ENCODE results near the gene TMEM121. TPM values are rescaled to one million over a fixed set of nuclear protein-coding genes. Genes with fewer than 3 reads are reported as not detected.

TMEM121 gene
- total RNA-seq: 1.8 and 2.7 TPM in 2 replicates

DNA sequence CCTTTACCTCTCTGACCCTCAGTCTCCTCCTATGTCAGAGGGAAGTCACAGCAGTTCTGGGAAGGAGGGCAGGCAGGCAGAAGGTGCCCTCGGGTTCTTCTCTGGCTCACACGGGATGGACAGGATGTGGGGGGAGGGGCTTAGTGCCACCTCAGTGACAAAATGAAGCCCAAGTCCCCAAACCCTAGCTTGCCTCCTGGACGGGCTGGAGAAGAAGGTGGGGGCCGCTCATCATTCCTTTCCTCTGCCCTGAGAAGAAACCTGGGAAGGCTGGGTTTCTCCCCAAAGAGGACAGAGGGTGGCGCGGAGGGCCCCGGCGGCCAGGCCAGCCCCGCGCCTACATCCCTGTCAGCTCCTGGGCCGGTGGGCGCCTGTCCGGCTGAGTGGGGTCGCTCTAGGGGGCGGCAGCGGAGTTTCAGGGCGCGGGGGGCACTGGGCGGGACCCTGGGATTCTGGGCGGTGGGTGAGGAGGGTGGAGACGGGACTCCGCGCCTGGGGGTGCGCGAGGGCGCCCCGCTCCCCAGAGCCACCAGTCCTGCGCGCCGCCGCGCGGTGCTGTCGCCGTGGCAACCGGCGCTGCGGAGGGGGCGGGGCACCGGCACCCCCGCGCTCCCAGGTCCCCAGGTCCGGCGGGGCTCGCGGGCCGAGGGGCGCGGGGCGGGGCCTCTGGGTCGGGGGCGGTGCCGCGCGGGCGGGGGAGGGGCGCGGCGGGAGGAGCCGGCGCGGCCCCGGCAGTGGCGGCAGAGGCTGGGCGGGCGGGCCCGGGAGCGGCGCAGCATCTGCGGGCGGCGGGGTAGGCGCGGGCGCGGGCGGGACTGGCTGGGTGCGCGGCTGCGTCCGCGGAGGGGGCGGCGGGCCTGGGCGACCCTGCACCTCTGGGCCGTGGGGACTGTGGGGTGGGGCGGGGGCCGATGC, at the start of gene TMEM121:
TMEM121 (plus strand) TSS at position 723 of the 915 bp plus-strand sequence. CDS start 2,252 bp downstream, outside the sequence.
- Histone ChIP-seq H3K27me3 (ENCODE audit: insufficient read depth, low read length) (peaks cover 6% of the 10 kb centered on the region), H3K4me3 (ENCODE audit: insufficient read depth, low read length) (peak within 1 kb of the TSS; percentile 77), H3K4me2 (ENCODE audit: insufficient read depth, low read length) (peak within 1 kb of the TSS; percentile 79), H3K79me2 (ENCODE audit: insufficient read depth, low read length) (no peaks in the 10 kb centered on the region), H3K27ac (ENCODE audit: low read depth, low read length) (no peak within 1 kb of the TSS), H4K20me1 (ENCODE audit: insufficient read depth, low read length) (no peaks in the 10 kb centered on the region), H3K9me3 (ENCODE audit: low read depth, low read length) (no peaks in the 10 kb centered on the region), H3K4me1 (ENCODE audit: insufficient read depth, low read length) (peaks cover 5% of the 10 kb centered on the region), H2AFZ (ENCODE audit: low read length) (peak within 1 kb of the TSS; percentile 72), H3K36me3 (ENCODE audit: insufficient read depth, low read length) (no peaks in the 10 kb centered on the region)
- DNase-seq (ENCODE audit: insufficient read length, low spot score, missing footprints): peak; percentile 94
- TF ChIP-seq, protein P1, sequence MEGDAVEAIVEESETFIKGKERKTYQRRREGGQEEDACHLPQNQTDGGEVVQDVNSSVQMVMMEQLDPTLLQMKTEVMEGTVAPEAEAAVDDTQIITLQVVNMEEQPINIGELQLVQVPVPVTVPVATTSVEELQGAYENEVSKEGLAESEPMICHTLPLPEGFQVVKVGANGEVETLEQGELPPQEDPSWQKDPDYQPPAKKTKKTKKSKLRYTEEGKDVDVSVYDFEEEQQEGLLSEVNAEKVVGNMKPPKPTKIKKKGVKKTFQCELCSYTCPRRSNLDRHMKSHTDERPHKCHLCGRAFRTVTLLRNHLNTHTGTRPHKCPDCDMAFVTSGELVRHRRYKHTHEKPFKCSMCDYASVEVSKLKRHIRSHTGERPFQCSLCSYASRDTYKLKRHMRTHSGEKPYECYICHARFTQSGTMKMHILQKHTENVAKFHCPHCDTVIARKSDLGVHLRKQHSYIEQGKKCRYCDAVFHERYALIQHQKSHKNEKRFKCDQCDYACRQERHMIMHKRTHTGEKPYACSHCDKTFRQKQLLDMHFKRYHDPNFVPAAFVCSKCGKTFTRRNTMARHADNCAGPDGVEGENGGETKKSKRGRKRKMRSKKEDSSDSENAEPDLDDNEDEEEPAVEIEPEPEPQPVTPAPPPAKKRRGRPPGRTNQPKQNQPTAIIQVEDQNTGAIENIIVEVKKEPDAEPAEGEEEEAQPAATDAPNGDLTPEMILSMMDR (IDR thresholded peaks at IDR 0.05; ENCODE audit: extremely low read depth, low read depth, low read length): no peak

DNA sequence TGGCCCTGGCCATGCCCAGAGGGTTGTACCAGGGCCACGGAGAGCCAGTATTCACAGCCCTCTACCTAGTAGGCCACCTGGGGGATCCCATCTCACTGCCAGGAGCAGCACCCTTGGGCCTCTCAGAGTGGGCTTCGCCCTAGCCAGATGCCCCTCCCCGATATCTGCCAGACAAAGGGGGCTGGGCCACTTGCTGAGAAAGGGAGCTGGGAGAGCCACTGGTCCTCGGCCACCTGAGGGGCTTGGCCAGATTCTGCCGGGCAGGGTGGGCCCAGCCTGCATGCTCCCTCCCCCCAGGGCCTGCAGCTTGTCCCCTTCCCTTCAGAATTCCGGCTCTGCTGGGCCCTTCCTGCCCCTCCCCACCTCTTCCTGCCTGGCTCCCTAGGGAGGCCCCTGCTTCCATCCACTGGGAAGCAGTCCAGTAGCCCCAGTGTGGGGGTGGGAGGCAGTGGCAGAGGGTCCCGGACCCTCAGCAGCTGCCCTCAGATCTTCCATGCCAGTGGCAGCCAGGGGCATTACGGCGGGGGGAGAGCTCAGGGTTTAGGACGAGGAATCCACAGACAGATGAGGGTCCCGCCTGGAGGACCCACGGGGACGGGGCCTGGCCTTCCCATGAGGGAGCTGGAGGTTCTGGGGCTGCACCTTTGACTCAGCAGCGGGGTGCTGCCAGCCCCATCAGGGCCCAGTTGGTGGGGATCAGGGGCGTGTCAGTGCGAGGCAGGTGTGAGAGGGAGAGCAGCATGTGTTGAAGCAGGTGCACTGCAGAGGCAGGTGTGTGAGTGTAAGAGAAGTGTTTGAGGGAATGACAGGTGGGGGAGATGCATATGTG, 49.3 kb upstream of the TMEM121 start:
- DNase-seq (ENCODE audit: insufficient read length, low spot score, missing footprints): no peak
- Histone ChIP-seq H3K4me3 (ENCODE audit: insufficient read depth, low read length) (peak overlapping the region; percentile 76), H3K4me2 (ENCODE audit: insufficient read depth, low read length) (peak overlapping the region; percentile 82), H2AFZ (ENCODE audit: low read length) (no peak overlapping the region), H3K4me1 (ENCODE audit: insufficient read depth, low read length) (peaks cover 37% of the 10 kb centered on the region), H3K36me3 (ENCODE audit: insufficient read depth, low read length) (no peaks in the 10 kb centered on the region), H3K79me2 (ENCODE audit: insufficient read depth, low read length) (peaks cover 4% of the 10 kb centered on the region), H3K9me3 (ENCODE audit: low read depth, low read length) (no peaks in the 10 kb centered on the region), H3K27me3 (ENCODE audit: insufficient read depth, low read length) (no peaks in the 10 kb centered on the region), H4K20me1 (ENCODE audit: insufficient read depth, low read length) (peaks cover 11% of the 10 kb centered on the region), H3K27ac (ENCODE audit: low read depth, low read length) (peak overlapping the region; percentile 61)
- TF ChIP-seq, protein P1 (IDR thresholded peaks at IDR 0.05; ENCODE audit: extremely low read depth, low read depth, low read length): no peak

DNA sequence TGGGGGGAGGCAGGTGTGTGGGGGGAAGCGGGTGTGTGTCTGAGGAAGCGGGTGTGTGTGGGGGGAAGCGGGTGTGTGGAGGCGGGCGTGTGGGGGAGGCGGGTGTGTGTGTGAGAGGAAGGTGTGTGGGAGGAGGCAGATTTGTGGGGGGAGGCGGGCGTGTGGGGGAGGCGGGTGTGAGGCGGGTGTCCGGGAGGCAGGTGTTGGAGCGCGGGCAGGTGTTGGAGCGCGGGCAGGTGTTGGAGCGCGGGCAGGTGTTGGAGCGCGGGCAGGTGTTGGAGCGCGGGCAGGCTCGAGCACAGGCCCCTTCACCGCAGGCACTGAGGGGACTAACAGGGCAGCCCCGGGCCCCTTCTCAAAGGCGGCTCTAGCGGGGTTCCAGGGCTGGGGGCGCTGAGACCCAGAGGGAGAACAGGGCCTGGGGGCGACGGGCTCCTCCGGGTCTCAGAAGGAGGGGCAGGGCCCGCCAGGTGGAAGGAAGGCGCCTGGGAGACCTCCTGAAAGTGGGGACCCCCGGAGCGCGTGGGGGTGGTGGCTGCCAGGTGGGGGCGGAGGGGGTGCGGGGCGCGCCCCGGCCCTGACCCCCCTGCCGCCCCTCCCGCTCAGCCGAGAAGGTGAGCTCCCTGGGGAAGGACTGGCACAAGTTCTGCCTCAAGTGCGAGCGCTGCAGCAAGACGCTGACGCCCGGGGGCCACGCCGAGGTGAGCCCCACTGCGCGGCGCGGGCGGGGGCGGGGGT, 48.6 kb upstream of the TMEM121 start:
- H3K4me2 ChIP-seq (ENCODE audit: insufficient read depth, low read length): no peak overlapping the region

More for the DNA sequence above, 48.6 kb upstream of the TMEM121 start:
- Histone ChIP-seq H2AFZ (ENCODE audit: low read length) (no peak overlapping the region), H3K27ac (ENCODE audit: low read depth, low read length) (no peak overlapping the region), H3K9me3 (ENCODE audit: low read depth, low read length) (no peaks in the 10 kb centered on the region), H3K4me1 (ENCODE audit: insufficient read depth, low read length) (peaks cover 42% of the 10 kb centered on the region), H4K20me1 (ENCODE audit: insufficient read depth, low read length) (peaks cover 8% of the 10 kb centered on the region), H3K4me3 (ENCODE audit: insufficient read depth, low read length) (no peak overlapping the region), H3K79me2 (ENCODE audit: insufficient read depth, low read length) (peaks cover 4% of the 10 kb centered on the region), H3K27me3 (ENCODE audit: insufficient read depth, low read length) (no peaks in the 10 kb centered on the region), H3K36me3 (ENCODE audit: insufficient read depth, low read length) (no peaks in the 10 kb centered on the region)
- TF ChIP-seq, protein P1 (IDR thresholded peaks at IDR 0.05; ENCODE audit: extremely low read depth, low read depth, low read length): no peak
- DNase-seq (ENCODE audit: insufficient read length, low spot score, missing footprints): no peak
